ENCODE measurements around the gene HECTD3.
A peak's percentile ranks its signal among the peaks of the same experiment; 100 is the strongest.
"Not testable (repeated sequence)": the region's sequence is repeated elsewhere in the genome, so short reads cannot be mapped to it uniquely, and the experiment has no call there.

Gene HECTD3

DNA sequence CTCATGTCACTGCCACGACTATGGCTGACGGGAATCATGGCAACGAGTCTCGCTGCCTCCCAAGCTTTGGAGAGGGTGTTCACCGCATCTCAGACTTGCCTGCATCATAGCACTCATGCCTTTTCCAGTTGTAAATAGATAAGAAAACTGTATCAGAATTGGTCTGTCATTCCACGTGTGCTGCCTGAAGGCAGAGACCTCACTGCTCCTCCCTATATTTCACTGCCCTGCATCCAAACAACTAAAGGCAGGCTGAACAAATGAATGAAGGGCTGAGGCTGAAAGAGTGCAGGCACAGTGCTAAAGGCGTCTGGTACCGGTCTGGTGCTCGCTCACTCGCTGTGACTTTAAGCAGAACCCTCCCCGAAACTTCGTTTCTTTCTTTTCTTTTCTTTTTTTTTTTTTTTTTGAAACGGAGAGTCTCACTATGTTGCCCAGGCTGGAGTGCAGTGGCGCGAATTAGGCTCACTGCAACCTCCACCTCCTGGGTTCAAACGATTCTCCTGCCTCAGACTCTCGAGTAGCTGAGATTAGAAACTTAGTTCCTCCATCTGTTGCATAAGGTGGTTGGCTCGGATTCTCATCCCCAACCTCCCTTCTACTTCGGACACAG is 25.3 kb downstream of the HECTD3 start:
- no peak for DNase-seq

GRCh38 chr1:44977372-44977771 is 33.8 kb downstream of the HECTD3 start:
- DNase-seq, result not testable (repeated sequence)

GRCh38 chr1:44976252-44976651 is 34.9 kb downstream of the HECTD3 start:
- no peak for DNase-seq

GRCh38 chr1:44973645-44974044 is 37.5 kb downstream of the HECTD3 start:
- DNase-seq, result no peak

DNA sequence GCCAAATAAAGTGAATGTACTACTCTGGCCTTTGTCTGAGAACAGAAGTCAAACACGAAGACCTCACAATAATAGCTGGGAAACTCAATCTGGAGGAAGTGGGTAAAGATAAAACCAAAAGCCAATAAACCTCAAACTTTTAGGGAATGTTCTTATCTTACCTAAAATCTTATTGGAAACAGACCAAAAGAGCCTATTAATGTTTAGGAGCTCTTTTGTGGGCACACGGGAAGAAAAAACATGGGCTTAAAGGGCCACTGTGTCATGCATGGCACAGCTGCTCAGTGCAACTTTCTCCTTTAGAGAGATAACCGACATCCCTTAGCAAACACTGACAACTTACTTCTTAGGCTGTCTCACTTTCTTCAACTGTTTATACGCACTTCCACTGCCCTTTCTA is 40.8 kb downstream of the HECTD3 start:
- DNase-seq, result no peak

DNA sequence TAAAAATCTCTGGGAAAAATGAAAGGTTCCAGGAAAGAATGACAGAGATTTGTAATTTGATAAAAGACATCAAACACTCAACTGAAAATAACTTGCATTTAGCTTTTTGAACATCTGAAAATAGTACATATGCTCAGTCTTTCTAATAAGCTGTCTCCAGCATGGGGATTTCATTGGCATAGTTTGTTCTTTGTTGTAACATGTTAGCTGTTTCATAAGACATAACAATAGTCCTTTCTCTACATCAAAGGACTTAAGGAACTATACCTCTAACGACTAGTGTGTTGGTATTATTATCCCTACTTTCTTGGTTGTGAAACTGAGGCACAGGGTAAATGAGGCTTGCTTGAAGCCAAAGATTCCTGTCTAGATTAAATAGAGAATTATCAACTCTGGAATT is 46.7 kb downstream of the HECTD3 start:
- DNase-seq, result no peak

DNA sequence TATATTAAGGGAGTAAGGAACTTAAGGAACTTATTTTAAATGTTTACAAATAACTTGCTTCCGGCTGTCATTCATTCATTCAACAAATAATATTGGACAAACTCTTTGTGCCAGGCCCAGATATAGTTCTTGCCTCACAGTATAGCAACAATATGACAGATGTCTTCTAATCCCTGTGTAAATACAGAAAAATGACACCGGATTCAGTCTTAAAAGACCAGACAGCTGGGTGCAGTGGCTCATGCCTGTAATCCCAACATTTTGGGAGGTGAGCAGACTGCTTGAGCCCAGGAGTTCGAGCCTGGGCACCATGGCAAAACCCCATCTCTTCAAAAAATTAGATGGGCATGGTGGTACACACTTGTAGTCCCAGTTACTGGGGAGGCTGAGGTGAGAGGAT is 48.4 kb downstream of the HECTD3 start:
- peak; percentile 20 for DNase-seq

DNA sequence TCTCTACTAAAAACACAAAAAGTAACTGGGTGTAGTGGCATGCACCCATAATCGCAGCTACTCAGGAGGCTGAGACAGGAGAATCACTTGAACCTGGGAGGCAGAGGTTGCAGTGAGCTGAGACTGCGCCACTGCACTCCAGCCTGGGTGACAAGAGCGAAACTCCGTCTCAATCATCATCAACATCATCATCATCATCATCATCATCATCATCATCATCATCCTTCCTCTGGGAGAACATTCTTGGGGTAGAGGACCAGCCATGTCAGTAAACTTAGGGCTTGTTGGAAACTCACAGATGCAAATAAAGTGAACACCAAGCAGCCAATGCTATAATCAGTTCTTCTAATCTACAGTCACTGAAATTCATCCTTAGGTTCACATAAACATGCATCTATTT is 49.1 kb downstream of the HECTD3 start:
- DNase-seq, result not testable (repeated sequence)

GRCh38 chr1:44957566-44957965 is 53.6 kb downstream of the HECTD3 start:
- not testable (repeated sequence) for DNase-seq

DNA sequence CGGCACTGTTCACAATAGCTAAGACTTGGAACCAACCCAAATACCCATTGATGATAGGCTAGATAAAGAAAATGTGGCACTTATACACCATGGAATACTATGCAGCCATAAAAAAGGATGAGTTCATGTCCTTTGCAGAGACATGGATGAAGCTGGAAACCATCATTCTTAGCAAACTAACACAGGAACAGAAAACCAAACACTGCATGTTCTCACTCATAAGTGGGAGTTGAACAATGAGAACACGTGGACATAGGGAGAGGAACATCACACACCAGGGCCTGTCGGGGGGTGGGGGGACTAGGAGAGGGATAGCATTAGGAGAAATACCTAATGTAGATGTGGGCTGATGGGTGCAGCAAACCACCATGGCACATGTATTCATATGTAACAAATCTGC is 55.0 kb downstream of the HECTD3 start:
- DNase-seq, result not testable (repeated sequence)

Measured in DMS153 (cell line).